Sciatic nerve (tissue), 2 donors: ENCODE data around the gene ATXN10. TPM values are rescaled to one million over a fixed set of nuclear protein-coding genes. Genes with fewer than 3 reads are reported as not detected.
"Not testable (repeated sequence)": the region's sequence is repeated elsewhere in the genome, so short reads cannot be mapped to it uniquely, and the experiment has no call there.

Experiments
- ATAC-seq: fragments of 200-7000 bp; cut with Tn5 transposase; one replicate; pipeline ENCODE4 v1.9.1; 2020; ENCODE audit warnings: mild to moderate bottlenecking, moderate library complexity
- DNase-seq: peaks from one replicate; pipeline ENCODE4 v3.0.0-alpha.2; 2020; ENCODE audit warnings: low spot score
- intact Hi-C: fragments of 100-400 bp; cut with DNase I; formaldehyde crosslinking; loops from one replicate; pipeline ENCODE4 v1.14.2; 2022
- total RNA-seq: library from RNA; stranded (reverse); fragmentation: NEBNext Ultra II Directional; extraction: Animal tissue kit (Norgen Biotek cat#: 25700); gene quantifications from one replicate; pipeline ENCODE4 v1.2.1, GENCODE V29; 2021
- donor health status: DM: no; HTN: no; CAD: no.
- donor health status: DM: no; HTN: no; CAD: no.

The ATXN10 gene
- total RNA-seq, 1 donor from 2014 or later, result 130 TPM

GRCh38 chr22:45774001-45774670, 102.5 kb downstream of the ATXN10 start:
- ATAC-seq (no peak), DNase-seq (no peak)
- intact Hi-C loops, result no loop called here

DNA sequence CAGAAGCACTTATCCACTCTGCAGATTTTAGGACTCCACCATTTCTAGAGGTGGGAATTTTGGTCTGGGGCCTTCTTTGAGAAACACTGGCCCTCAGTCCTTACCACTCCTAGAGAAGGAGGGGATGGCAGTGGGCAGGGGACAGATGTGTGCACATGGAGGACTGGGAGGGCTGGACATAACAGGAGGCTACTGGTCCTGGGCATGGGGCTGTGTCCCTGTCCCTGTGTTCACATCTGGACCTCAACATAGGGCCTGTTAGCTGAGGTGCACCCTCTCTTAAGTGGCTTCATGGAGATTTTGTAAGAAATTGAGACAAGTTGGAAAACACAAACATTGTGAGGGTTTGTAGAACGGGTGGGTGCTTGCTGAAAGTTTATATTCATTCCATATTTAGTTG, 103.4 kb downstream of the ATXN10 start:
- no peak for ATAC-seq
- DNase-seq, result no peak
- intact Hi-C loops, result no loop called here

GRCh38 chr22:45775569-45776312, 104.1 kb downstream of the ATXN10 start:
- intact Hi-C loops, result no loop called here
- DNase-seq, result no peak
- no peak for ATAC-seq

- ATAC-seq, result no peak
- no peak for DNase-seq
- intact Hi-C loops, result no loop called here
Observed at GRCh38 chr22:45776313-45776585, 104.6 kb downstream of the ATXN10 start.

- DNase-seq (no peak), ATAC-seq (no peak)
- intact Hi-C loops, result no loop called here
Observed at GRCh38 chr22:45777046-45777851, 105.6 kb downstream of the ATXN10 start.

DNA sequence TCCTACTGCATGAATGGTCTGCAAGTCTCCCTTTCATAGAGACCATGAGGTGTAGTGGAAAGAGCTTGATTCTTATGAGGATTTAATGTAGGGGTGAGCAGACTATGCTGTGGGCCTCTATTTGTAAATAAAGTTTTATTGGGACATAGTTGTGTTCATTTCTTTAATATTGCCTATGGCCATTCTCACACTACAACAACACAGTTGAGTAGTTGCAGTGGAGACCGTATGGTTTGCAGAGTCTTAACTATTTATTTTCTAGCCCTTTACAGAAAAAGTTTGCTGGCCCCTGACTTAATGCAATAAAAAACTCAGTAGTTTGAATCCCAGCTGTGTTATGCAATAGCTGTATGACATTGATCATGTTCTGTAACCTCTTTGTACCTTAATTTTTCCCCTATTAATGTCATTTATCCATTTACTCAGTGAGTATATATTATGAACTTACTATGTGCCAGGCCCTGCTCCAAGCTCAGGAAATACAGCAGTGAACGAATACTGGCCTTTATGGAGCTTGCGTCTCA, 106.3 kb downstream of the ATXN10 start:
- intact Hi-C loops, result no loop called here
- DNase-seq, result no peak
- ATAC-seq, result no peak

DNA sequence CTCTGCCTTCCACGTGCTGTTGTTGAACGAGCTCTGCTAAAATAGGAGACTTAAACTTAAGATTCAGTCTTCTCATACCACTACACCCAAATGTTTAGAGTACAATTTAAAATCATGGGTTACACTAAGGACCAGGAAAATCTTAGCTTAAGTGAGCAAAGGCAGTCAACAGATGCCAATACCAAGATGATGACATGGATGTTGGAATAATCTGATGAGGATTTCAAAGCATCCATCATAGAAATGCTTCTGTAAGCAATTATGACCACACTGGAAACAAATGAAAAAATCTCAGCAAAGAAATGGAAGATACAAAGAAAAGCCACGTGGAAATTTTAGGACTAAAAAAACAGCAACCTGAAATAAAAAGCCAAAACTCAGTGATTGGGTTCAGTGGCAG, 109.8 kb downstream of the ATXN10 start:
- ATAC-seq (no peak), DNase-seq (no peak)
- intact Hi-C loops, result no loop called here

GRCh38 chr22:45781966-45782365, 110.3 kb downstream of the ATXN10 start:
- DNase-seq (no peak), ATAC-seq (no peak)
- intact Hi-C loops, result no loop called here

- intact Hi-C loops, result no loop called here
- ATAC-seq, result no peak
- no peak for DNase-seq
Observed at GRCh38 chr22:45783021-45783420, 111.4 kb downstream of the ATXN10 start.

GRCh38 chr22:45783690-45784089, 112.1 kb downstream of the ATXN10 start:
- ATAC-seq (no peak), DNase-seq (no peak)
- intact Hi-C loops, result no loop called here

GRCh38 chr22:45784357-45785277, 113.0 kb downstream of the ATXN10 start:
- no peak for ATAC-seq
- DNase-seq, result no peak
- intact Hi-C loops, result no loop called here

- ATAC-seq (no peak), DNase-seq (no peak)
- intact Hi-C loops, result no loop called here
Observed at GRCh38 chr22:45785458-45785857, 113.8 kb downstream of the ATXN10 start.

DNA sequence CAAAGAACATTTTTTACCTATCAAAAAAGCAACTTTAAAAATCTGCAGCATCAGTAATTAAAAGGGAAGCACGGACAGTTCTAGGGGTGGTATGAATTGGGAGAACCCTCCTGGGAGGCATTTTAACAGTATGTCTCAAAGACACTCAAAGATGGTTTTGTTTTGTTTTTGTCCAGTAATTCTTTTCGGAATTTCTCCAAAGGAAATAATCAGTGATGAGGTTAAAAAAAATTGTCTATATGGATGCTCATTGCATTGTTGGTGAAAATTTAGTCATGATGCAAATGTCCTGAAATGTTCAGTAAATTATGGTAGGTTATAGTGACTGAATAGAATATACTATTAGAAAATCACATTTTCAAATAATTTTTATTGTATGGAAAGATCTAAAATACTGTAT, 115.1 kb downstream of the ATXN10 start:
- no peak for DNase-seq
- intact Hi-C loops, result no loop called here
- no peak for ATAC-seq

DNA sequence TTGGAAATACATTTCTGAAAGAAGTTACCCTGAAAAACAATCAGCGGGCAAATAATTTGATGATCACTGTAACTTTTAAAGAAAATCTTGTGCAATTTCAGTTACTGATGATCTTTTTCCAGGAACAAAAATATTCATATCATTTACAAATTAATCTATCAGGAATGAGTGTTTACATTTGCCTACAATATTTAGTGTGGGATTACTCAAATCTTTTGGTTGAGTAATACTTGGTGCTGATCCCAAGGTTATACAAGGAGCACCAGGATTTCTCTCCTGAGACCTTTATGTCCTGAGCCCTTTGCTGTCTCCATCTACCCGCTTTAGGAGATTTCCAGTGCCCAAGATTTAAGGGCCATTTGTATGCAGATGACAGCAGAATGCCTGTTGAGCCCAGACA, 116.1 kb downstream of the ATXN10 start:
- intact Hi-C loops, result no loop called here
- DNase-seq, result no peak
- no peak for ATAC-seq

- DNase-seq (no peak), ATAC-seq (no peak)
- intact Hi-C loops, result no loop called here
Observed at GRCh38 chr22:45788522-45788921, 116.9 kb downstream of the ATXN10 start.

DNA sequence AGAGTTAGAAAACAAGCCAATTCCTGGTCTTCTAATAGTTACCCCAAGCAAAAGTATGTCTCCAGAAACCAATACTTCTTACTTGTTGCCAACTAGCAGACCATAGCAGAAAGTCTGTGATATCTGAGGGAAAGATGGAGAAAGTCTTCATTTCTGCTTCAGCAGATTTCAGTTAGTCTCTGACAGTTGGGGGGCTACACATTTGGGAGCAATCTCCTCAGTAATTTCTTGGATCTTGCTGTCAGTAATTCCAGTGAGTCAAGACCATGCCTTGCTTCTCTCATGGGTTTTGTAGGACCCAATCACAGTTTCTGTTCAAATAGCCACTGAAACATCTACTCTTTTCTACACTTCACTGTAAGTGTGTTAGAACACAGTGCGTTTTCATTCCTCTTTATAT, 118.8 kb downstream of the ATXN10 start:
- intact Hi-C loops, result no loop called here
- DNase-seq (no peak), ATAC-seq (no peak)

GRCh38 chr22:45793161-45793560, 121.5 kb downstream of the ATXN10 start:
- intact Hi-C loops, result no loop called here
- no peak for ATAC-seq
- DNase-seq, result no peak

DNA sequence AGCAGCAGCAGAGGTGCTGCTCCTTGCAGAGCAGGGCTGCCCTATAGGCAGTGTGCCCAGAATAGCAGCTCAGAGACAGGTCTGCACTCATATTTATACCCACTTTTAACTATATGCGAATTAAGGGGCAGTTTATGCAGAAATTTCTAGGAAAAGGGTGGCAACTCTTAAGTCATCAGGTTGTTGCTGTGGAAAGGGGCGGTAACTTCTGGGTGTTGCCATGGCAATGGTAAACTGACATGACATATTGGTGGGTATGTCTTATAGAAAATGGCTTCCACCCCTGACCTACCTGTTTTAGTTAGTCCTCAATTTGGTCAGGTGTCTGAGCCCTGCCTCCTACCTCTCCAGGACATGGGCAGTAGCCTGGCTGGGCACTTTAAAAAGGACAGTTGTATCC, 122.3 kb downstream of the ATXN10 start:
- DNase-seq (no peak), ATAC-seq (no peak)
- intact Hi-C loops, result no loop called here

DNA sequence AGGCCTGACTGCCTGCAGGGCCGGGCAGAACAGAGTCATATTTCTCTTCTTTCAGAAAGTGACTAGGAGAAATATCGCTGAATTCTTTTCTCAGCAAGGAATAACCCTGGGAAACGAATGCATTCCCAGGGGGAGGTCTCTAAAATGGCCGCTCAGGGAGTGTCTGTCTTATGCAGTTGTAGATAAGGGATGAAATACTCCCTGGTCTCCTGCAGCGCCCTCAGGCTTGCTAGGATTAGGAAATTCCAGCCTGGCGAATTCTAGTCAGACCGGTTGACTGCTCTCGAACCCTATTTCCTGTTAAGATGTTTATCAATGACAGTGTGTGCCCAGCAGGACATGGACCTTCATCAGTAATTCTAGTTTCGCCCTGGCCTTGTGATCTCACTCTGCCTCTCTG, 124.4 kb downstream of the ATXN10 start:
- DNase-seq, intact Hi-C loops, ATAC-seq: not testable (repeated sequence)
